Dedifferentiated amniotic fluid mesenchymal stem cell (primary cell): Measurements from ENCODE around the gene ART3.

Experiments used
- DNase-seq: peaks from one replicate; pipeline ENCODE4 v3.0.0-alpha.2; 2016; ENCODE audit errors: extremely low spot score

The ART3 gene

GRCh38 chr4:76072760-76073159, 1.7 kb upstream of the ART3 start:
- DNase-seq: no peak

GRCh38 chr4:76074993-76075600, 588 bp downstream of the ART3 start:
- DNase-seq: no peak

- DNase-seq: no peak
Measured at GRCh38 chr4:76078033-76078613, 3.6 kb downstream of the ART3 start.

GRCh38 chr4:76083386-76083988, 9.0 kb downstream of the ART3 start:
- no peak for DNase-seq

- DNase-seq: no peak
Measured at GRCh38 chr4:76084542-76084941, 10.0 kb downstream of the ART3 start.

GRCh38 chr4:76087007-76087769, 12.7 kb downstream of the ART3 start:
- DNase-seq: peak; percentile 26

GRCh38 chr4:76088719-76089118, 14.2 kb downstream of the ART3 start:
- no peak for DNase-seq

- peak; percentile 20 for DNase-seq
Measured at GRCh38 chr4:76090241-76090691, 15.8 kb downstream of the ART3 start.

- DNase-seq: no peak
Measured at GRCh38 chr4:76091052-76091451, 16.5 kb downstream of the ART3 start.

- DNase-seq: no peak
Measured at GRCh38 chr4:76095568-76095967, 21.1 kb downstream of the ART3 start.

GRCh38 chr4:76096076-76096475, 21.6 kb downstream of the ART3 start:
- DNase-seq: no peak

- DNase-seq: no peak
Measured at GRCh38 chr4:76105652-76106051, 31.1 kb downstream of the ART3 start.

GRCh38 chr4:76106442-76106841, 31.9 kb downstream of the ART3 start:
- no peak for DNase-seq

- no peak for DNase-seq
Measured at GRCh38 chr4:76108467-76109181, 34.1 kb downstream of the ART3 start.

- no peak for DNase-seq
Measured at GRCh38 chr4:76116821-76117220, 42.3 kb downstream of the ART3 start.

GRCh38 chr4:76117536-76117935, 43.0 kb downstream of the ART3 start:
- no peak for DNase-seq

GRCh38 chr4:76120199-76120598, 45.7 kb downstream of the ART3 start:
- no peak for DNase-seq

GRCh38 chr4:76125816-76126215, 51.3 kb downstream of the ART3 start:
- no peak for DNase-seq

- no peak for DNase-seq
Measured at GRCh38 chr4:76127754-76128153, 53.2 kb downstream of the ART3 start.

GRCh38 chr4:76141241-76141640, 66.7 kb downstream of the ART3 start:
- DNase-seq: no peak

- DNase-seq: no peak
Measured at GRCh38 chr4:76144546-76144945, 70.0 kb downstream of the ART3 start.
